Fibroblast of villous mesenchyme (primary cell): ENCODE data around the gene CACNA2D4. TPM values are rescaled to one million over a fixed set of nuclear protein-coding genes. Genes with fewer than 3 reads are reported as not detected.

Experiments
- DNase-seq: peaks from one replicate; pipeline ENCODE4 v3.0.0-alpha.2; 2010; ENCODE audit warnings: low read depth
- H3K4me3 ChIP-seq: 2 replicates; pipeline ENCODE4 v1.5.1; 2011; ENCODE audit warnings: low read depth, mild to moderate bottlenecking, low read length
- CTCF ChIP-seq: IDR thresholded peaks from 2 replicates; pipeline ENCODE4 v1.5.1; 2012; ENCODE audit warnings: low read depth, mild to moderate bottlenecking, low read length; ENCODE audit not compliant: insufficient read depth
- total RNA-seq: library from RNA; depleted of rRNA; stranded (reverse); fragments of >200 nt; gene quantifications from 2 replicates; pipeline ENCODE4 v1.2.3, GENCODE V29; 2012

Gene CACNA2D4
- total RNA-seq, 1 donor, result 1.7 TPM

- H3K4me3 ChIP-seq, result no peak overlapping the region
- DNase-seq, result peak; percentile 71
- no peak for TF ChIP-seq CTCF
Observed at GRCh38 chr12:1777798-1778197, 140.7 kb downstream of the CACNA2D4 start.

- H3K4me3 ChIP-seq, result no peak overlapping the region
- no peak for TF ChIP-seq CTCF
- DNase-seq, result peak; percentile 43
Observed at GRCh38 chr12:1776170-1776921, 142.1 kb downstream of the CACNA2D4 start.

GRCh38 chr12:1773937-1774655 lies 144.4 kb downstream of the CACNA2D4 start:
- DNase-seq, result peak; percentile 57
- no peak for TF ChIP-seq CTCF

GRCh38 chr12:1769809-1770494 lies 148.5 kb downstream of the CACNA2D4 start:
- DNase-seq, result peak; percentile 33
- H3K4me3 ChIP-seq, result no peak overlapping the region
- TF ChIP-seq CTCF, result no peak

More at GRCh38 chr12:1773937-1774655, 144.4 kb downstream of the CACNA2D4 start:
- no peak overlapping the region for H3K4me3 ChIP-seq

- DNase-seq, result peak; percentile 53
- TF ChIP-seq CTCF, result no peak
- H3K4me3 ChIP-seq, result no peak overlapping the region
Observed at GRCh38 chr12:1768615-1769014, 149.8 kb downstream of the CACNA2D4 start.

GRCh38 chr12:1767407-1768090 lies 150.9 kb downstream of the CACNA2D4 start:
- TF ChIP-seq CTCF, result no peak
- no peak for DNase-seq

More at GRCh38 chr12:1767407-1768090, 150.9 kb downstream of the CACNA2D4 start:
- no peak overlapping the region for H3K4me3 ChIP-seq
